ENCODE results near the gene MREG. TPM values are rescaled to one million over a fixed set of nuclear protein-coding genes. Genes with fewer than 3 reads are reported as not detected.

The MREG gene, protein sequence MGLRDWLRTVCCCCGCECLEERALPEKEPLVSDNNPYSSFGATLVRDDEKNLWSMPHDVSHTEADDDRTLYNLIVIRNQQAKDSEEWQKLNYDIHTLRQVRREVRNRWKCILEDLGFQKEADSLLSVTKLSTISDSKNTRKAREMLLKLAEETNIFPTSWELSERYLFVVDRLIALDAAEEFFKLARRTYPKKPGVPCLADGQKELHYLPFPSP
- total RNA-seq (2021) (14.9 and 15.9 TPM in 2 replicates), Bru-seq, nascent RNA (percentile 73 among the genes with signal in this experiment), BruChase-seq, experiment 1, labeled RNA remaining after a 2-hour chase (percentile 64 among the genes with signal in this experiment), BruChase-seq, experiment 2, labeled RNA remaining after a 6-hour chase (percentile 69 among the genes with signal in this experiment)
- long read RNA-seq, transcript MREG-201 (5 exons, 1,314 nt) = major isoform, 10 of 11 reads
- long read RNA-seq, partial matches to known transcripts = 0 of 11 reads
- long read RNA-seq, other reads (novel, unspliced or antisense) = 1 of 11 reads

DNA sequence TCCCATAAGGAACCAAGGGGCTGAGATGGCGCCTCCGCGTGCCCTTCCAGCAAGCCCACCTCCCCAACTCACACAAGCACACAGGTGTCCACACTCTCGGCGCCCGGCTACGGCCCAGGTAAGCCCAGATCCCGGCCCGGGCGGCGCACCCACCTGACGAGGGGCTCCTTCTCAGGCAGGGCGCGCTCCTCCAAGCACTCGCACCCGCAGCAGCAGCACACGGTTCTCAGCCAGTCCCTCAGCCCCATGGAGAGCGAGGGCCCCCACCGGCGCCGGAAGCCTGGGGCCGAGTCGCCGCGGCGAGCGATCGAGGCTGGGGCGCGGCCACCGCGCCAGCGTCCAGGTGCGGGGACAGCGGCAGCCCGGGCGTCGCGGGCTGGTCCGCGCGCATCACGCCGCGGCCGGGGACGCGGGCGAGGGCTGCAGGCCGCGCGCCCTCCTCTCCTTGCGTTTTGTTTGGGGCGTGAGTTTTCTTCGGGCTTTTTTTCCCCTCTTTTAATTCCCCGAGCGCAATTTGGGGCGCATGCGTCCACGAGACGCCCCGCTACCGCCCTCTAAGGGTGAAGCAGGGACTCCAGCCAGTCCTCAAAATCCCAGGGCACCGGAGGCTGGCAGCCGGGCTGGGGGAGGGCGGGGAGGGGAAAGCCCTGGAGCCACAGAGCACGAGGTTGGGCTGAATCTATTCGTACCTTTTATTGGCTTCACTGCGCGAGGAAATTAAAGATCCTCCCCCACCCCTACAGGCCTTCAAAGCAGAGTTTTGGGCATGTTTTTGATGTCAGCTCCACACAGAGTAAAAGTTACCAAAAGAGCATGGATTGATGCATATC, at the start of gene MREG:
MREG (minus strand) TSS at position 472 of the 830 bp plus-strand sequence; CDS start at position 248, 224 bp downstream.
- intact Hi-C loops (cut with micrococcal nuclease; ENCODE audit: unreplicated experiment) = loop anchor here (5.0 kb wide), 1 partner anchor 61 kb away; no protein-coding TSS in a partner anchor
- H3K36me3 ChIP-seq (ENCODE audit: insufficient read depth, low read length, poor library complexity, severe bottlenecking) = no peaks in the 10 kb centered on the region
- no peaks in the 10 kb centered on the region for H3K4me1 ChIP-seq (ENCODE audit: insufficient read depth, low read length, poor library complexity, severe bottlenecking)
- peak within 1 kb of the TSS; percentile 21 for H3K27ac ChIP-seq (ENCODE audit: low read depth, low read length, poor library complexity, severe bottlenecking)
- no peaks in the 10 kb centered on the region for H3K9me3 ChIP-seq (ENCODE audit: low read depth, low read length, poor library complexity, severe bottlenecking)
- no TSS peak for BruUV-seq (replicated peaks)
- ChIA-PET POLR2A (ENCODE audit: low non-redundant PET) (no interaction called here), CTCF (no interaction called here)
- no peak for TF ChIP-seq EZH2 (IDR thresholded peaks at IDR 0.05; ENCODE audit: borderline replicate concordance, low read depth, low read length, poor library complexity, severe bottlenecking)
- TF ChIP-seq, protein P1, sequence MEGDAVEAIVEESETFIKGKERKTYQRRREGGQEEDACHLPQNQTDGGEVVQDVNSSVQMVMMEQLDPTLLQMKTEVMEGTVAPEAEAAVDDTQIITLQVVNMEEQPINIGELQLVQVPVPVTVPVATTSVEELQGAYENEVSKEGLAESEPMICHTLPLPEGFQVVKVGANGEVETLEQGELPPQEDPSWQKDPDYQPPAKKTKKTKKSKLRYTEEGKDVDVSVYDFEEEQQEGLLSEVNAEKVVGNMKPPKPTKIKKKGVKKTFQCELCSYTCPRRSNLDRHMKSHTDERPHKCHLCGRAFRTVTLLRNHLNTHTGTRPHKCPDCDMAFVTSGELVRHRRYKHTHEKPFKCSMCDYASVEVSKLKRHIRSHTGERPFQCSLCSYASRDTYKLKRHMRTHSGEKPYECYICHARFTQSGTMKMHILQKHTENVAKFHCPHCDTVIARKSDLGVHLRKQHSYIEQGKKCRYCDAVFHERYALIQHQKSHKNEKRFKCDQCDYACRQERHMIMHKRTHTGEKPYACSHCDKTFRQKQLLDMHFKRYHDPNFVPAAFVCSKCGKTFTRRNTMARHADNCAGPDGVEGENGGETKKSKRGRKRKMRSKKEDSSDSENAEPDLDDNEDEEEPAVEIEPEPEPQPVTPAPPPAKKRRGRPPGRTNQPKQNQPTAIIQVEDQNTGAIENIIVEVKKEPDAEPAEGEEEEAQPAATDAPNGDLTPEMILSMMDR (conservative IDR thresholded peaks at IDR 0.05; ENCODE audit: low read depth, low read length) = peak; percentile 77
- no peaks in the 10 kb centered on the region for H3K27me3 ChIP-seq (replicated peaks; ENCODE audit: insufficient read depth, low read depth, low read length, poor library complexity)
- DNase-seq (ENCODE audit: low spot score) = peak; percentile 93
- H3K4me3 ChIP-seq (ENCODE audit: low read depth, low read length, poor library complexity, severe bottlenecking) = peak within 1 kb of the TSS; percentile 66

DNA sequence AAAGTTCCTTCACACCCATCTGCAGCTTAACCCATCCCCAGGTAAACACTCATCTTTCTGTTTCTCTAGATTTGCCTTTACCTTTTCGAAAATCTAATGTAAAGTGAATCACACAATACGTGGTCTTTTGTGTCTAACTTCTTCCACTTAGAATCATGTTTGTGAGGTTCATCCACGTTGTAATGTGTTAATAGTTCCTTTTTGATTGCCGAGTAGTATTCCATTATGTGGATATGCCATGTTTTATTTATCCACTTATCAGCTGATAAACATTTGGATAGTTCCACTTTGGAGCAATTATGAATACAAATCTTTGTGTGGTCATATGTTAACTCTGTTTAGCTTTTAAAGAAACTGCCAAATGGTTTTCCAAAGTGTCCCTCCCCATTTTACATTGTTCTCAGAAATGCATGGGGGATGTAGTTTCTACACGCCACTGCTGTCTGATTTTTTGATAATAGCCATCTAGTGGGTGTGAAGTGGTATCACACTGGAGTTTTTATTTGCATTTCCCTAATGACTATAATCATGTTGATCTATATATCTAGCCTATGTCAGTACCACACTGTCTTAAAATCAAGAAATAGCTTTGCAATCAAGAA, 46.0 kb upstream of the MREG start:
- CTCF ChIA-PET = no interaction called here
- intact Hi-C loops (cut with micrococcal nuclease; ENCODE audit: unreplicated experiment) = no loop called here

More for the DNA sequence above, 46.0 kb upstream of the MREG start:
- POLR2A ChIA-PET (ENCODE audit: low non-redundant PET) = no interaction called here
- Histone ChIP-seq H3K27me3 (replicated peaks; ENCODE audit: insufficient read depth, low read depth, low read length, poor library complexity) (no peaks in the 10 kb centered on the region), H3K36me3 (ENCODE audit: insufficient read depth, low read length, poor library complexity, severe bottlenecking) (peaks cover 10% of the 10 kb centered on the region), H3K9me3 (ENCODE audit: low read depth, low read length, poor library complexity, severe bottlenecking) (no peaks in the 10 kb centered on the region), H3K27ac (ENCODE audit: low read depth, low read length, poor library complexity, severe bottlenecking) (no peak overlapping the region), H3K4me1 (ENCODE audit: insufficient read depth, low read length, poor library complexity, severe bottlenecking) (no peaks in the 10 kb centered on the region), H3K4me3 (ENCODE audit: low read depth, low read length, poor library complexity, severe bottlenecking) (no peak overlapping the region)
- TF ChIP-seq, protein P1 (conservative IDR thresholded peaks at IDR 0.05; ENCODE audit: low read depth, low read length) = peak; percentile 39; the same call in 1 of the 2 replicates
- TF ChIP-seq EZH2 (IDR thresholded peaks at IDR 0.05; ENCODE audit: borderline replicate concordance, low read depth, low read length, poor library complexity, severe bottlenecking) = no peak
- BruUV-seq (replicated peaks) = no TSS peak
- DNase-seq (ENCODE audit: low spot score) = peak; percentile 32
